UCSD-AML1 (cell line): ENCODE data around the gene TBC1D22A.
"Not testable (repeated sequence)": the region's sequence is repeated elsewhere in the genome, so short reads cannot be mapped to it uniquely, and the experiment has no call there.

Experiments used
- DNase-seq: peaks from one replicate; lab custom pipeline; 2025; ENCODE audit not compliant: unreplicated experiment; lab: John Stamatoyannopoulos, UW

TBC1D22A gene

GRCh38 chr22:47128622-47129215 lies 366.3 kb downstream of the TBC1D22A start:
- no peak for DNase-seq

- no peak for DNase-seq
Measured at GRCh38 chr22:47129902-47130635, 367.6 kb downstream of the TBC1D22A start.

- DNase-seq: no peak
Measured at GRCh38 chr22:47130883-47131631, 368.6 kb downstream of the TBC1D22A start.

- no peak for DNase-seq
Measured at GRCh38 chr22:47131632-47132427, 369.4 kb downstream of the TBC1D22A start.

- no peak for DNase-seq
Measured at GRCh38 chr22:47132428-47132825, 370.0 kb downstream of the TBC1D22A start.

GRCh38 chr22:47133061-47133969 lies 370.9 kb downstream of the TBC1D22A start:
- no peak for DNase-seq

GRCh38 chr22:47134222-47134621 lies 371.8 kb downstream of the TBC1D22A start:
- DNase-seq: no peak

- no peak for DNase-seq
Measured at GRCh38 chr22:47135338-47135737, 372.9 kb downstream of the TBC1D22A start.

- DNase-seq: no peak
Measured at GRCh38 chr22:47136050-47136449, 373.6 kb downstream of the TBC1D22A start.

GRCh38 chr22:47136671-47137070 lies 374.2 kb downstream of the TBC1D22A start:
- DNase-seq: no peak

- no peak for DNase-seq
Measured at GRCh38 chr22:47139013-47139789, 376.8 kb downstream of the TBC1D22A start.

GRCh38 chr22:47139790-47140119 lies 377.3 kb downstream of the TBC1D22A start:
- DNase-seq: no peak

GRCh38 chr22:47140975-47141374 lies 378.5 kb downstream of the TBC1D22A start:
- DNase-seq: not testable (repeated sequence)

- DNase-seq: no peak
Measured at GRCh38 chr22:47142427-47143046, 380.1 kb downstream of the TBC1D22A start.

GRCh38 chr22:47143249-47143938 lies 380.9 kb downstream of the TBC1D22A start:
- DNase-seq: no peak

GRCh38 chr22:47144076-47144765 lies 381.8 kb downstream of the TBC1D22A start:
- DNase-seq: no peak

GRCh38 chr22:47144791-47145425 lies 382.5 kb downstream of the TBC1D22A start:
- no peak for DNase-seq
